ENCODE measurements around the gene PPP6R3. TPM values are rescaled to one million over a fixed set of nuclear protein-coding genes. Genes with fewer than 3 reads are reported as not detected.

Gene PPP6R3
- total and polyA plus RNA-seq, 10 of the 15 experiments (the other 5 are each of a cell fraction or from before 2014, with no cell fraction given) = 12.4 to 123 (median 74.1) TPM

GRCh38 chr11:68460741-68461574 is at the start of gene PPP6R3 (continued):
- no peak for TF ChIP-seq YBX1 (IDR thresholded peaks at IDR 0.05)
- no peak for TF ChIP-seq SUZ12 (IDR thresholded peaks at IDR 0.05; ENCODE audit: unreplicated experiment)
- peak; percentile 89 for TF ChIP-seq POLR2A (IDR thresholded peaks at IDR 0.05; ENCODE audit: low read depth, low read length)
- no peak for TF ChIP-seq ZBED1 (IDR thresholded peaks at IDR 0.05; ENCODE audit: borderline replicate concordance)
- no peak for TF ChIP-seq SIX5 (IDR thresholded peaks at IDR 0.05; ENCODE audit: low read depth, low read length, severe bottlenecking)
- peak; percentile 16; the same call in 1 of the 2 replicates for TF ChIP-seq DPF2 (IDR thresholded peaks at IDR 0.05)
- no peak for TF ChIP-seq IRF4 (IDR thresholded peaks at IDR 0.05; ENCODE audit: low read depth, low read length)
- no peak for TF ChIP-seq ZNF384 (IDR thresholded peaks at IDR 0.05; ENCODE audit: borderline replicate concordance, low read depth, low read length)
- TF ChIP-seq YY1 (IDR thresholded peaks at IDR 0.05; ENCODE audit: low read depth, low read length) = peak; percentile 93
- 0 out of 2 replicates have a peak, but pooled peaks have one; percentile 40 for TF ChIP-seq ASH2L (IDR thresholded peaks at IDR 0.05; ENCODE audit: borderline replicate concordance, low read depth)
- no peak for TF ChIP-seq ZBTB11 (CRISPR knock-in tag; IDR thresholded peaks at IDR 0.05)
- no peak for TF ChIP-seq NR2C2 (IDR thresholded peaks at IDR 0.05; ENCODE audit: borderline replicate concordance, control insufficient read depth, insufficient read length, low read depth)
- TF ChIP-seq CBFB (IDR thresholded peaks at IDR 0.05; ENCODE audit: low read depth) = no peak
- TF ChIP-seq CUX1 (IDR thresholded peaks at IDR 0.05; ENCODE audit: insufficient replicate concordance, low read depth, low read length) = no peak
- TF ChIP-seq JUNB (IDR thresholded peaks at IDR 0.05) = no peak
- TF ChIP-seq RAD51 (IDR thresholded peaks at IDR 0.05) = no peak
- TF ChIP-seq, protein P1, sequence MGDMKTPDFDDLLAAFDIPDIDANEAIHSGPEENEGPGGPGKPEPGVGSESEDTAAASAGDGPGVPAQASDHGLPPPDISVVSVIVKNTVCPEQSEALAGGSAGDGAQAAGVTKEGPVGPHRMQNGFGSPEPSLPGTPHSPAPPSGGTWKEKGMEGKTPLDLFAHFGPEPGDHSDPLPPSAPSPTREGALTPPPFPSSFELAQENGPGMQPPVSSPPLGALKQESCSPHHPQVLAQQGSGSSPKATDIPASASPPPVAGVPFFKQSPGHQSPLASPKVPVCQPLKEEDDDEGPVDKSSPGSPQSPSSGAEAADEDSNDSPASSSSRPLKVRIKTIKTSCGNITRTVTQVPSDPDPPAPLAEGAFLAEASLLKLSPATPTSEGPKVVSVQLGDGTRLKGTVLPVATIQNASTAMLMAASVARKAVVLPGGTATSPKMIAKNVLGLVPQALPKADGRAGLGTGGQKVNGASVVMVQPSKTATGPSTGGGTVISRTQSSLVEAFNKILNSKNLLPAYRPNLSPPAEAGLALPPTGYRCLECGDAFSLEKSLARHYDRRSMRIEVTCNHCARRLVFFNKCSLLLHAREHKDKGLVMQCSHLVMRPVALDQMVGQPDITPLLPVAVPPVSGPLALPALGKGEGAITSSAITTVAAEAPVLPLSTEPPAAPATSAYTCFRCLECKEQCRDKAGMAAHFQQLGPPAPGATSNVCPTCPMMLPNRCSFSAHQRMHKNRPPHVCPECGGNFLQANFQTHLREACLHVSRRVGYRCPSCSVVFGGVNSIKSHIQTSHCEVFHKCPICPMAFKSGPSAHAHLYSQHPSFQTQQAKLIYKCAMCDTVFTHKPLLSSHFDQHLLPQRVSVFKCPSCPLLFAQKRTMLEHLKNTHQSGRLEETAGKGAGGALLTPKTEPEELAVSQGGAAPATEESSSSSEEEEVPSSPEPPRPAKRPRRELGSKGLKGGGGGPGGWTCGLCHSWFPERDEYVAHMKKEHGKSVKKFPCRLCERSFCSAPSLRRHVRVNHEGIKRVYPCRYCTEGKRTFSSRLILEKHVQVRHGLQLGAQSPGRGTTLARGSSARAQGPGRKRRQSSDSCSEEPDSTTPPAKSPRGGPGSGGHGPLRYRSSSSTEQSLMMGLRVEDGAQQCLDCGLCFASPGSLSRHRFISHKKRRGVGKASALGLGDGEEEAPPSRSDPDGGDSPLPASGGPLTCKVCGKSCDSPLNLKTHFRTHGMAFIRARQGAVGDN (IDR thresholded peaks at IDR 0.05) = no peak
